ENCODE results near the gene CPT1B. TPM values are rescaled to one million over a fixed set of nuclear protein-coding genes. Genes with fewer than 3 reads are reported as not detected.
A peak's percentile ranks its signal among the peaks of the same experiment; 100 is the strongest.

The CPT1B gene
- total and polyA plus RNA-seq, 5 donors from 2014 or later = 0.25 to 71.8 (median 0.52) TPM; not detected in 1

DNA sequence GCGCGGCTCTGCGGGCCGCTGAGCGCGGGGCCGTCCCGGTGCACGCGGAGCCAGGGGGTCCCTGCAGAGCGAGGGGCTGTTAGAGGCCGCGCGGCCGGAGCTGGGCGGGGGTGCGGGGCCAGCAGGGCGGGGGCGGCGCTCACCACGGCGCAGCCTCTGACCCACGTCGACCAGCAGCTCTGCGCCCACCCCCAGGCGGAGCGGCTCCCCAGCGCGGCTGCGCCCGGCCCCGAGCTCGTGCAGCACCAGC is 52.4 kb downstream of the CPT1B start:
- Histone ChIP-seq H3K4me1 (ENCODE audit: control insufficient read depth, insufficient read depth, low read length, poor library complexity, severe bottlenecking) (peaks cover 54% of the 10 kb centered on the region), H3K9me3 (ENCODE audit: control insufficient read depth in 2 of 2, low read length in 2 of 2) (no peaks in the 10 kb centered on the region), H3K36me3 (ENCODE audit: control insufficient read depth, insufficient read depth, low read length) (peaks cover 19% of the 10 kb centered on the region), H3K27ac (ENCODE audit: insufficient read depth, low read length, poor library complexity, severe bottlenecking) (peak overlapping the region; percentile 96), H3K27me3 (ENCODE audit: control insufficient read depth, insufficient read depth, low read length) (no peaks in the 10 kb centered on the region), H3K4me3 (ENCODE audit: low read depth, low read length) (no peak overlapping the region)
- ATAC-seq (ENCODE audit: low read depth in 2 of 2) = no peak
- DNase-seq = no peak
- no peaks in the 10 kb centered on the region for H3K36me3 Mint-ChIP-seq
- H3K9me3 Mint-ChIP-seq = no peaks in the 10 kb centered on the region
- H3K4me3 Mint-ChIP-seq = peak overlapping the region; percentile 84 to 91 (median 88)
- no peaks in the 10 kb centered on the region for H3K27me3 Mint-ChIP-seq
- H3K27ac Mint-ChIP-seq = peak overlapping the region in 1 of 3 donors; percentile 73
- peaks cover 0 to 30% (median 19%) of the 10 kb centered on the region in 4 donors for H3K4me1 Mint-ChIP-seq

DNA sequence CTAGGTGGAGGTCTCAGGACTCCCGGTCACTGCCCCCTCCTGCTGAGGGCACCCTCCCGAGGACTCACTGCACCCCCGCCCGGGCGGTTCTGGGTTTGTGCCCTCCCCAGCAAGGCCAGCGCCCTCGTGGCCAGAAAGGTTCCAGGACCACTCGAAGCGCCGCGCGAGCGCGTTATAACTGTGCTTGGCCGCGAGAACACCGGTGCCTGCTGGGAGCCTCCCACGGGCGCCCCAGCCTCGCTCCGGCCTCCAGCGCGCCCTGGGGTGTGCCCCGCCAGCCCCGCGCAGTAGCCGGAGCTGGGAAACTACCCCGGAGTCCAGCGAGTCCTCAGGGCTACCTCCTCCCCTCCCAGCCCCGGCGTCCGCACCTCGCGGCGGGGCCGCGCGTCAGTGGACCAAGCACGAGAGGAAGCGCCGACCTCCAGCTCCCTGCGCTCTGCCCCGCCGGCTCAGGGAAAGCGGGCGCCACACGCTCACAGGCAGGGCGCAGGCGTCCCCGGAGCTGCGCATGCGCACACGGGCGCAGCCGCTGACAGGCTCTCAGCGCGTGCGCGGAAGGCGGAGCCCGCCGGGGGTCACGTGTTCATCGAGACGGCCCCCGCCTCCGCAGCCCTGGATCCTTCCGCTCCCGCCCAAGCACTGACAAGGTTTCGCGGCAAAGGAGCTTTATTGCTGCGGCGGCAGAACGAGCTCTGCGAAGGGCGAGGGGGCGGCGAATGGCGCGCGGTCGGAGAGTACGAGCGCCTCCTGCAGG is 52.9 kb downstream of the CPT1B start, which contains the start of gene SCO2:
Gene SCO2 (minus strand): TSS at position 495 of the 754 bp plus-strand sequence. CDS start 1,187 bp downstream, outside the sequence.
- DNase-seq = peak; percentile 95 to 98 (median 97)

DNA sequence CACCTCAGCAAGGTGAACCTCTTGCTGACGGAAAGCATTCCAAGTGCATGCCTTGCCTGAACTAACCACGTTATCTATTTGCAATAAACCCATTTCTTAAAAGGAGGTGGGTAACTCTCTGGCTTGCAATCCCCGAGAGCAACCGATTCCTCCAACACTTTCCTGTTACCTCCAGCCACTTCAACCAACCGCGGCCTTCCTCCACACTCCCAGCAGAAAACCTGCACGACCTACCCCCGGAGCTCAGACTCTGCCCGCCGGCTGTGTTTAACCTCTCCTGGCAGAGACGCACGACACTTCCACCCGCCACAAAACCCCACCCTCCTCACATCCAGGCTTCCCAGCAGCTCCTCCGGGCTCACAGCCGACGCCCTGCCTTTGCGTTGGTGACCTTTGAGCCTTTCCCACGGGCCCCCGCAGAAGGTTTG is 53.5 kb downstream of the CPT1B start:
- Mint-ChIP-seq H3K27ac (peak overlapping the region; percentile 86 to 94 (median 92)), H3K4me3 (peak overlapping the region; percentile 90 to 93 (median 91)), H3K9me3 (no peaks in the 10 kb centered on the region), H3K27me3 (no peaks in the 10 kb centered on the region), H3K36me3 (peaks cover 2% of the 10 kb centered on the region), H3K4me1 (peaks cover 0 to 30% (median 19%) of the 10 kb centered on the region in 4 donors)
- Histone ChIP-seq H3K9me3 (ENCODE audit: control insufficient read depth in 2 of 2, low read length in 2 of 2) (no peaks in the 10 kb centered on the region), H3K4me1 (ENCODE audit: control insufficient read depth, insufficient read depth, low read length, poor library complexity, severe bottlenecking) (peaks cover 44% of the 10 kb centered on the region), H3K36me3 (ENCODE audit: control insufficient read depth, insufficient read depth, low read length) (peaks cover 20% of the 10 kb centered on the region), H3K27me3 (ENCODE audit: control insufficient read depth, insufficient read depth, low read length) (no peaks in the 10 kb centered on the region), H3K27ac (ENCODE audit: insufficient read depth, low read length, poor library complexity, severe bottlenecking) (peak overlapping the region; percentile 96), H3K4me3 (ENCODE audit: low read depth, low read length) (peak overlapping the region; percentile 65)
- ATAC-seq (ENCODE audit: low read depth in 2 of 2) (no peak), DNase-seq (no peak)

More for the DNA sequence above, 52.9 kb downstream of the CPT1B start, which contains the start of gene SCO2:
- peak; percentile 63 to 69 for ATAC-seq (ENCODE audit: low read depth in 2 of 2)
- H3K9me3 ChIP-seq (ENCODE audit: control insufficient read depth in 2 of 2, low read length in 2 of 2) = no peaks in the 10 kb centered on the region
- H3K36me3 ChIP-seq (ENCODE audit: control insufficient read depth, insufficient read depth, low read length) = peaks cover 20% of the 10 kb centered on the region
- H3K4me1 ChIP-seq (ENCODE audit: control insufficient read depth, insufficient read depth, low read length, poor library complexity, severe bottlenecking) = peaks cover 49% of the 10 kb centered on the region
- Mint-ChIP-seq H3K4me3 (peak within 1 kb of the TSS; percentile 90 to 93 (median 92)), H3K27me3 (no peaks in the 10 kb centered on the region), H3K4me1 (peaks cover 0 to 30% (median 19%) of the 10 kb centered on the region in 4 donors), H3K36me3 (no peaks in the 10 kb centered on the region), H3K27ac (peak within 1 kb of the TSS; percentile 86 to 94 (median 92)), H3K9me3 (no peaks in the 10 kb centered on the region)
- peak within 1 kb of the TSS; percentile 65 for H3K4me3 ChIP-seq (ENCODE audit: low read depth, low read length)
- H3K27ac ChIP-seq (ENCODE audit: insufficient read depth, low read length, poor library complexity, severe bottlenecking) = peak within 1 kb of the TSS; percentile 96
- H3K27me3 ChIP-seq (ENCODE audit: control insufficient read depth, insufficient read depth, low read length) = no peaks in the 10 kb centered on the region

DNA sequence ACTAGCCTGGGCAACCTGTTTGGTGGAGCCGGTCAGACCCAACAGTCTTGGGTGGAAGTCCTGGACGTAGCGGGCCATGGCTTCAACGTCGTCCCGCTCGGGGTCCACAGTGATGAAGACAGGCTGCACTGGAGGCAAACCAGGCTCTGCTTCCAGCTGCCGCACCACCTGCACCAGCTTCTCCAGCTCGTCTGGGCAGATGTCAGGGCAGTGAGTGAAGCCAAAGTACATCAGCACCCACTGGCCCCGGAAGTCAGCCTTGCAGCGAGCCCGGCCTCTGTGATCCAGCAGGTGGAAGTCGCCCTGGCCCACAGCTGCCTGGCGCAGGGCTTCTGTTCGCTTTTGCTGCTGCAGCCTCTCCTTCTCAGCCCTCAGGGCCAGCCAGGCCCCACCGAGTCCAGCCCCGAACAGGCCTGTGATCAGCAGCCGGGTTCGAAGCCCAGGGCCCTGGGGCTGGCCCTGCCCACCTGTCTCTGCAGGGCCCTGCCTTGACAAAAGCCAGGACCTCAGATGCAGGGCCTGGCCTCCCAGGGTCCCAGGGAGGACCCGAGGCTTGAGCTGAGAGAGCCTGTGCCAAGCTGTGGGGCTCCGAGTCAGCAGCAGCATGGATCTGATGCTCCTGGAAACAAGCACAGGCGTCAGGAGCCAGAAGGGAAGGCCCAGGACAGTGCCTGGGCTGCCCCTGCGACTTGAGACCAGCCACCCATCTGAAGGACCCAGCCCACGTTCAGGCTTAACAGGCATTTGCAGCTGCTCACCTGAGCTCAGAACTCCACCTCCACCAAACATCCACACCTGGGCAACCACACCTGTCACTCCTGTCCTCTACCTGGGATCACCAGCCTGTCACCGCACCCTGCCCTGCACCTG is 54.2 kb downstream of the CPT1B start:
- no peaks in the 10 kb centered on the region for H3K9me3 Mint-ChIP-seq
- H3K36me3 Mint-ChIP-seq = peaks cover 6% of the 10 kb centered on the region
- H3K27ac Mint-ChIP-seq = peak overlapping the region; percentile 86 to 94 (median 92)
- Histone ChIP-seq H3K4me1 (ENCODE audit: control insufficient read depth, insufficient read depth, low read length, poor library complexity, severe bottlenecking) (peaks cover 37% of the 10 kb centered on the region), H3K27me3 (ENCODE audit: control insufficient read depth, insufficient read depth, low read length) (no peaks in the 10 kb centered on the region), H3K9me3 (ENCODE audit: control insufficient read depth in 2 of 2, low read length in 2 of 2) (no peaks in the 10 kb centered on the region), H3K36me3 (ENCODE audit: control insufficient read depth, insufficient read depth, low read length) (peaks cover 25% of the 10 kb centered on the region), H3K4me3 (ENCODE audit: low read depth, low read length) (peak overlapping the region; percentile 65), H3K27ac (ENCODE audit: insufficient read depth, low read length, poor library complexity, severe bottlenecking) (peak overlapping the region; percentile 96)
- H3K27me3 Mint-ChIP-seq = no peaks in the 10 kb centered on the region
- peaks cover 0 to 30% (median 19%) of the 10 kb centered on the region in 4 donors for H3K4me1 Mint-ChIP-seq
- H3K4me3 Mint-ChIP-seq = peak overlapping the region; percentile 90 to 93 (median 91)
- DNase-seq = no peak
- no peak for ATAC-seq (ENCODE audit: low read depth in 2 of 2)

GRCh38 chr22:50523458-50523805 is 54.8 kb downstream of the CPT1B start:
- Histone ChIP-seq H3K36me3 (ENCODE audit: control insufficient read depth, insufficient read depth, low read length) (peaks cover 31% of the 10 kb centered on the region), H3K9me3 (ENCODE audit: control insufficient read depth in 2 of 2, low read length in 2 of 2) (no peaks in the 10 kb centered on the region), H3K4me3 (ENCODE audit: low read depth, low read length) (no peak overlapping the region), H3K27ac (ENCODE audit: insufficient read depth, low read length, poor library complexity, severe bottlenecking) (no peak overlapping the region), H3K4me1 (ENCODE audit: control insufficient read depth, insufficient read depth, low read length, poor library complexity, severe bottlenecking) (peaks cover 32% of the 10 kb centered on the region), H3K27me3 (ENCODE audit: control insufficient read depth, insufficient read depth, low read length) (no peaks in the 10 kb centered on the region)
- Mint-ChIP-seq H3K27me3 (no peaks in the 10 kb centered on the region), H3K9me3 (no peaks in the 10 kb centered on the region), H3K36me3 (peaks cover 6% of the 10 kb centered on the region), H3K27ac (no peak overlapping the region), H3K4me3 (peak overlapping the region; percentile 38 to 68 (median 52)), H3K4me1 (peaks cover 0 to 27% (median 16%) of the 10 kb centered on the region in 4 donors)
- ATAC-seq (ENCODE audit: low read depth in 2 of 2) = no peak
- DNase-seq = no peak

DNA sequence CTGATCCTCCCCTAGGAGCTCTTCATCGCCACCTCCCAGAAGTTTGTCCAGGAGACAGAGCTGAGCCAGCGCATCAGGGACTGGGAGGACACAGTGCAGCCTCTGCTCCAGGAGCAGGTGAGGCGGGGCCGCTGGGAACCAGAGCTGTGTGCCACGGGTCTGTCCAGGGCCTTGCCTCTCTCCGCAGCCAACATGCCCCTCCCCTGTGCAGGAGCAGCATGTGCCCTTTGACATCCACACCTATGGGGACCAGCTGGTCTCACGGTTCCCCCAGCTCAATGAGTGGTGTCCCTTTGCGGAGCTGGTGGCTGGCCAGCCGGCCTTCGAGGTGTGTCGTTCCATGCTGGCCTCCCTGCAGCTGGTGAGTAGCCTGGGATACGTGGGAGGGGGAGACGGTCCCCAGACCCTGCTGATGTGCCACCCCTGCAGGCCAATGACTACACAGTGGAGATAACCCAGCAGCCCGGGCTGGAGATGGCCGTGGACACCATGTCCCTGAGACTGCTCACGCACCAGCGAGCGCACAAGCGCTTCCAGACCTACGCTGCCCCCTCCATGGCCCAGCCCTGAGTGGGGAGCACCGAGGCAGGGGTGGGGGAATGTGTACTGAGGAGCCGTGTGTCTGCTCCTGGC is 55.3 kb downstream of the CPT1B start:
- H3K9me3 Mint-ChIP-seq = no peaks in the 10 kb centered on the region
- Histone ChIP-seq H3K9me3 (ENCODE audit: control insufficient read depth in 2 of 2, low read length in 2 of 2) (no peaks in the 10 kb centered on the region), H3K27me3 (ENCODE audit: control insufficient read depth, insufficient read depth, low read length) (no peaks in the 10 kb centered on the region), H3K36me3 (ENCODE audit: control insufficient read depth, insufficient read depth, low read length) (peaks cover 36% of the 10 kb centered on the region), H3K27ac (ENCODE audit: insufficient read depth, low read length, poor library complexity, severe bottlenecking) (no peak overlapping the region), H3K4me3 (ENCODE audit: low read depth, low read length) (no peak overlapping the region), H3K4me1 (ENCODE audit: control insufficient read depth, insufficient read depth, low read length, poor library complexity, severe bottlenecking) (peaks cover 30% of the 10 kb centered on the region)
- peak overlapping the region in 3 of 4 donors; percentile 41 to 87 (median 63) for H3K4me3 Mint-ChIP-seq
- DNase-seq = no peak
- H3K27ac Mint-ChIP-seq = no peak overlapping the region
- H3K4me1 Mint-ChIP-seq = peaks cover 0 to 22% (median 13%) of the 10 kb centered on the region in 4 donors
- no peaks in the 10 kb centered on the region for H3K27me3 Mint-ChIP-seq
- ATAC-seq (ENCODE audit: low read depth in 2 of 2) = no peak
- peaks cover 6% of the 10 kb centered on the region for H3K36me3 Mint-ChIP-seq

GRCh38 chr22:50522208-50522805 is 55.9 kb downstream of the CPT1B start:
- no peaks in the 10 kb centered on the region for H3K9me3 Mint-ChIP-seq
- Histone ChIP-seq H3K4me1 (ENCODE audit: control insufficient read depth, insufficient read depth, low read length, poor library complexity, severe bottlenecking) (peaks cover 24% of the 10 kb centered on the region), H3K27me3 (ENCODE audit: control insufficient read depth, insufficient read depth, low read length) (no peaks in the 10 kb centered on the region), H3K36me3 (ENCODE audit: control insufficient read depth, insufficient read depth, low read length) (peaks cover 39% of the 10 kb centered on the region), H3K9me3 (ENCODE audit: control insufficient read depth in 2 of 2, low read length in 2 of 2) (no peaks in the 10 kb centered on the region), H3K27ac (ENCODE audit: insufficient read depth, low read length, poor library complexity, severe bottlenecking) (no peak overlapping the region), H3K4me3 (ENCODE audit: low read depth, low read length) (no peak overlapping the region)
- H3K27me3 Mint-ChIP-seq = no peaks in the 10 kb centered on the region
- peaks cover 0 to 16% (median 10%) of the 10 kb centered on the region in 4 donors for H3K4me1 Mint-ChIP-seq
- peaks cover 6% of the 10 kb centered on the region for H3K36me3 Mint-ChIP-seq
- H3K4me3 Mint-ChIP-seq = peak overlapping the region in 1 of 4 donors; percentile 76
- ATAC-seq (ENCODE audit: low read depth in 2 of 2) = no peak
- no peak for DNase-seq
- H3K27ac Mint-ChIP-seq = no peak overlapping the region
